Endometrium (tissue), 2 donors: ENCODE measurements around the gene ASB18.

ENCODE experiments used
- FAIRE-seq: peaks from 2 replicates; lab custom pipeline; 2012; peaks lifted over from hg19 to GRCh38; lab: Jason Lieb, UNC
- donor health status: control.
- donor health status: control.

ASB18 gene

DNA sequence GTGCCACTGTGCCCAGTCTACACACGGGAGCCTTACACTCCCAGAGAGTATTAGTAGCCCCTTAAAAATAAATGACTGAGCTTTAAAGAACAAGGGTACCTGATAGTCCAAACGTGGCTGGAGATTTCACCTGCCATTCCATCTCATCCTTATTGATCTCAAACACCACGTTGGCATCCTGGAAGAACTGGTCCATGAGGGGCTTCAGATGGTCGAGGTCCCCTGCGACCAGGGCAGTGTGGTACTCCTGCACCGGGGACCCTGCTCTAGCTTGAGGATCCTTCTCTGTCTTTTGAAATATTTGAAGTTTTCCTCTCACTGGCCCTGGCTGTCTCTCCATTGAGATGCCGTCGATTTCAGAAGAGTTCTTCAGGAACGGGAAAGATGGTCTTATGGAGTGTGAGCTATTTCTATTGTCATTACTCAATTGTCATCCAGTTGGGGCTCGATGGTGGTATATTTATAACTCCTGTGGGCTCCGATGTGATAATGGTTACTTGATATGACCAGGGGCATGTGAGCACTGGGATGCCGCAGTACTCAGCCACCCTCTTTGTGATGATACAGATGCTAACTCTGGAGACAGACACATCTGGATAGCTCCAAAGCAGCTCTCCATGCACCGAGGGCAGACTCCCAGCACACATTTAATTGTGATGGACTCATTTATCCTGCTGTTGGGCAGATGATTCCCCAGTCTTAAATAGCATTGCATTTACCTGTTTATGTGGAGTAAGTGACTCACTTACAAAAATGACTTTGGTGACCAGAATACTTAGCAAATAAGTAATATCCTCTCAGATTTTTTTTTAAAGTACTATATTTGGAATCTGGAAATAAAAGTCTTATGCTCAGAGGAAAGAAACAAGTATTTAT is 22.8 kb downstream of the ASB18 start:
- no peak for FAIRE-seq

DNA sequence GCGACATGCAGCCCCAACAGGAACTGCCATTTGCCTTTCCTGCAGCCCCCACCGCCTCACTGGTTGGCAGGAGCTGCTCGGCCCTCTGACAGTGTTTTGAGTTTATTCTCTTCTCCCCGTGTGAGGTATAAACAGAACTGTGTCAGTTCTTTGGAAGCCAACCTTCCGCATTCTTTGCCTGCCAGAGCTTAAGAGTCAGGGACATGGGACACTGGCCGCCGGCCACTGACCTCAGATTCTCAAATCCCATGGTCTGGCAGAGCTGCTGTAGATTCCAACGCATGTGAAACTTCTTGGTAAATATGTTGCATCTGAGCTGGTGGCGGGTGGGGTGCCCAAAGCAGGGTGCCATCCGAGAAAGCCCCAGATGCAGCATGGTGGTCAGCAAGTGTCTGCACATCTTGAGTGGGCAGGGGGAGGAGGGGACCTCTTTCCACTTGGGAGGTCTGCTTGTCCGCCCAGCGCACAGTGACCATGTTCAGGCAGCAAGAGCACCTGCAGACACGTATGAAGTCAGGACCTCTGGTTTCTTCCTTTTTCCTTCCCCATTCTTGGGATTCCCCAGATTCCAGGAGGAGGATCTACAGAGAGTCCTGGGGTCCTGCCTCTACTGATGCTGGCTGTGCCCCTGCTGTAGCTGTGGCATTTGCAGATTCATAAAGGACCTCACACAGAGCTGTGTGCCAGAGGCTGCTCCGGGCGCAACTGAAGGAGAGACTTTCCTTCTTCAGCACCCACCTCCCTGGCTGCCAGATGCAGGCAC is 23.8 kb downstream of the ASB18 start:
- FAIRE-seq: no peak

DNA sequence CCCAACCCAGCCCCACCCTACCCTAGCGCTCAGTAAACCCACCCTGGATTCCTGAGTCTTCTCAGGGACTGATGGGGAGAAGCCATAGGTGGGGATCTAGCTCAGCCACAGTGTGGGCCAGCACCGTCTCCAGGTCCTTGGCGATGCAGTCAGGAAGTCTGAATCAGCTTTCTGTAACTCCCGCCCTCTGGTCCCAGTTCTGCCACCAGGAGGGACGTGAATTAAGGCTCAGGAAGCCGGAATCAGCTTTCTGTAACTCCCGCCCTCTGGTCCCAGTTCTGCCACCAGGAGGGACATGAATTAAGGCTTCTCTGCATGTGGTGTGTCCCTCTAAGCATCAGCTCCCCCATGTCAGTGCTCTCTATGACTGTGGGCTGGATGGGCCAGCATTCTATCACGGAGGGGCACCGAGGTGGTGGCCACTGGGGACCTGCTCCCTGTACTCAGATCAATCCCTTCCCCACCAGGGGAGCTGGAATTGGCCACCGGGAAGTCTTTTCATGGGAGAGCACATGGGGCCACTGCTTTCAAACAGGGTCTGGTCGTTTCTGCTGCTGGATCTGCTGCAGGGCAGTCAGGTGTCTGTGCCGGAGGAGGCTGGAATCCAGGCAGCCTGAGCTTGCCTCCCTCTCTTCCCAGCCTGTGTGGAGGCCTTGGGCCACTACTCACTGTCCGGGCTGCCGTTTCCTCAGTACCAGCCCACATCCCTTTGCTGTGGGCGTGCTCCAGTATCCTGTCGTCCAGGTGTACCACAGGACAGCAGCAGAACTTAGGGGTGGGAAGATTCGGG is 24.7 kb downstream of the ASB18 start:
- no peak for FAIRE-seq

DNA sequence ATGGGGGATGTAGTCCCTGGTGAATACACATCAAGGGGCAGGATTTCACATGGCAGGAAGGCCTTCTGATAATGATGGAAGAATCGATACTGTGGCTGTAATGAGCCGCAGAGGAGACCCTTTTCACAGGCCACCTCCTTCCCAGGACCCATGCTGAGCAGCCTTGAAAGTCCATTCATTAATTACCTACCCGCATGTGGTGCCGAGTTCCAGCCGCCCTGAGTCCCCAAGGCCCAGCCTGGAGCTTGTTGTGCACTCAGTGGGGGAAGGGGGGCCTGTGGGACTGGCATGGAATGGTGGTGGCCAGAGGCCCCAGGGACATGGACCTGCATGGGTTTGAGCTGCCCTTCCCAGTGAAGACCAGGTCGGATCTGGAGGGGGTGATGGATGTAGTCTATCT is 25.5 kb downstream of the ASB18 start:
- no peak for FAIRE-seq

DNA sequence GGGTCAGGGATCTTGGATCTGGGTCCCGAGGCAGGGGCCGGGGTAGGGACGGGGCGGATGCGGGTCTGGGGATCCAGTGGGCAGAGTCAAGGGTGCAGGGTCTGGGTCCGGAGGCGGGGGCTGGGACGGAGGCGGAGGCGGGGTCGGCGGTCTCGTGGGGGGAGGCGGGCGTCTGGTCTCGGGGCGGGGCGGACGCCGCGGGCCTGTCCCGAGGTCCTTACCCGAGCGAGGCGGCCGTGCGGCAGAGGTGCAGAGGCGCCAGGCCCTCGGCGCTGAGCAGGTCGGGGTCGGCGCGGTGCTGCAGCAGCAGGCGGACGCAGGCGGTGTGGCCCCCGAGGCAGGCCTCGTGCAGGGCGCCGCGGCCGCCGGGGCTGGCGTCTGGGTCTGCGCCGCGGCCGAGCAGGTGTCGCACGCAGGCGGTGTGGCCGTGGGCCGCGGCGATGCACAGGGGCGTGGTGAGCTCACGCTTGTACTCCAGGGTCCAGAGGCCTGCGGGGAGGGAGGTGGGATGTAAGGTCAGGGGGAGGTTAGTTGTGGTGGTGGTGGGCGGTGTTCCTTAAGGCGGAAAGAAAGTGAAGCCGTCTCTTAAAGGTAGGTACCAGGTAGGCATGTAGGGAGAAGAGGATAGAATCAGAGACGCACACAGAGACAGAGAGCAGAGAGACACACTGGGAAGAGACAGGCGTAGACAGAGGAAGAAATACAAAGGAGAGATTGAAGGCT is 26.6 kb downstream of the ASB18 start:
- no peak for FAIRE-seq

DNA sequence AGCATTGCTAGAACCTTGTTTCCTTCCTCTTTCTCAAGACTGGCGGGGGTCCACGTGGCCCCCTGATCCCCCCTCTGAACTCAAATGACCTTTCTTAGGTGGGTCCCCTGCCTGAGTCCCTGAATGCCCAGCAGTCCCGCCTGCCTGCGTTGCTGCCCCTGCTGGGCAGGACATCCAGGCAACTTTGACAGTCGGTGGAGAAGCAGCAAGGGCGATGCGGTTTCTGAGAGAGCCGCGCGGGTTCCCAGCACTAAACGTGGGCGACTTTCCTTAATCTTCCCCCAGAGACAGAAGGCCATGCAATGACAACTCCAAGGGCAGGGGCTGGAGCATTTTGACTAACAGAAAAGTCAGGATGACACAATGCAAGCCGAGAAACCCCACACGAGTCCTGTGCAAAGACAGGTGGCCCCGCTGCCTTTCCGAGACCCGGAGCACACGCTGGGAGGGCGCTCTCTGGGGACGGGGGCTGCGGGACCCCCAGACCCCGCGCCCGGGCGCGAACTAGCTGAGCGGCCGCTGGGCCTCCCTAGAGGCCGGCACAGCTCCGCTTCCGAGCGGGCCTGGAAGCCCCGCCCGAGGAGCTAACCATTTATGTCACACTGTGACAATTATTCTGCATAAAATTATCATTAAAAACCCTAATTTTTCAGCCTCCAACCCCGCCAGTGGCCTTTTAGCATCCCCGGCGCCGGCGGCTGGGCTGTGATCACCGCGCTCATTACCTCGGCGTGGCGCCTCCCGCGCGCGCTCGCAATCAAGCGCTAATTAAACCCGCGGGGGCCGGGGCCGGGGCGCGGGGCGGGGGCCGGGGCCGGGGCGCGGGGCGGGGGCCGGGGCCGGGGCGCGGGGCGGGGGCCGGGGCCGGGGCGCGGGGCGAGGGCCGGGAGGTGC is 27.4 kb downstream of the ASB18 start:
- FAIRE-seq: no peak

DNA sequence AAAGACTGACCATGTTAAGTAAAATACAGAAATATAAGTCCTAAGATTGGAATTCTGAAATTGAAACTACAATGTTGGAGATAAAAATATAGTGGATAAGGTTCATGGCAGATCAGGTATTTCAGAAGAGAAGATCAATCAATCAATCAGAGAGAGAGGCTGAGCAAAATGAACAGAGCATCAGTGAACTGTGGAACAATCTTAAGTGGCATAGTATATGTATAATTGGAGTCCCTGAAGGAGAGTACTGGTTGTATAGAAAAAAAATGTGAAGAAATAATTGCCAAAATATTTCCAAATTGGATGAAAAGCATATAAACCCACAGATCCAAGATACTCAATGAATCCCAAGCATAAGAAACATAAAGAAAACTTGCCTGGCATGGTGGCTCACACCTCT is 35.0 kb downstream of the ASB18 start:
- no peak for FAIRE-seq

DNA sequence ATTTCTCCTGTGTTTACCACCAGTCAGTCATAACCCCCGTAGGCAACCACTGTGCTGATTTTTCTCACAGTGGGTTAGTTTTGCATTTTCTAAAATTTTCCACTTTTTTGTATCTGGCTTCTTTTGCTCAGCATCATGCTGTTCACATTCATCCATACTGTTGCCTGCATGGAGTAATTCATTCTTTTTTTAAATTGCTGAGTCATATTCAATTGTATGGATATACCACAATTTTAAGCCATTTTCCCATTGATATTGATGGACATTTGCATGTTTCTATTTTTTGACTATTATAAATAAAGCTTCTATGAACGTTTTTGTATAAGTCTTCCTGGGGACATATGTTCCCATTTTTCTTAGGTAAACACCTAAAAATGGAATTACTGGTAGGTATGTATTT is 40.5 kb downstream of the ASB18 start:
- FAIRE-seq: no peak

DNA sequence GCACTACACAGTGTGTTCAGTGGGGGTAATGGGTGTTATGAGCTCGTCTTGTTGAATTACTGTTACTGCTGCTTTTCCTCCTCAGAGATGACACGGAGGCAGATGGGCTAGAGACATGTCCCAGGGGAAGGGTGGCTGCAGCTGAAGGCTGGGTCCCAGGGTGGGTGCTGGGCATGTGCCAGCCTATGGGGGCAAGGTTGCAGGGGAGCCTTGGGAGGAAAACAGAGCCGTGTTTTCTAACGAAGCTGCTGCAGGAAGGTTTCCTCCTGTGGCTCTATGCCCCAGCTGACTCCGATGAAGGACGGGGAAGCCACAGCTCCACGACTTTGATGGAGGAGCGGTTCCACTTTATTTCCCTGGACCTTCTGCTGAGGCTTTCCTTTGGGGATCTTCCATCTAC is 42.4 kb downstream of the ASB18 start:
- FAIRE-seq: no peak

DNA sequence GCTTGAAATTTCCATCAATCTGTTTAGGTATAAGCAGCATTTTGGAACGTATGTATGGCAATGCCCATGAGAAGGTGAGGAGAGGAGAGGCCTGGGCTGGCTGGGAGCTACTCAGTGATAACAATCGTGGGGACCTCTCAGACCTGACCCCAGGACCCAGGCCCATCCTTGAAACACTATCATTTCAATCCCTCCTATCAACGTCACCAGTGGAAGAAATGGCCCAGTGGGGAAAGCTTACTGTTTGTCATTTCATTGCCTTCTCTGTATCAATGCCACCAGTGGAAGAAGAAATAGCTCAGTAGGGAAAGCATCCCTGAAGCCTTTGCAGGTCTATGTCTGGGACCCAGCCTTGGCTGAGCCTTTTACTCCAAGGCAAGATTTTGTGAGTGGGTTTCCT is 44.8 kb downstream of the ASB18 start:
- no peak for FAIRE-seq

DNA sequence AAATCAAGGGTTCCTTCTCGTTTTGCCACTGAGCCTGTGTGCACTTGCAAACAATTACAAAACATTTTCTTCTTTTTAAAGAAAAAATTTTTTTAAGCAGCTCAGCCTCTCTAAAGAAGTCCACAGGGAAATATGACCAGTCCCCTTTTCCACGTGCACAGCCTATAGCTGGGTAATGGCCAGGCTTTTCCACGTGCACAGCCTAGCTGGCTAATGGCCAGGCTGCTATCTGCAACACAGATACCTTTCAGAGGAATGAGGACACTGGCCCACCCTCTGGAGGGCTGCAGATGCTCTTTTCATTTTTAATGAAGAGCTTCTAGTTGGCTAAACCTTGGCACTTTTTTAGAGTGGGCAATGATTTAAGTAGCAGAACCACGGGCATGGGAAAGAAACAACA is 46.3 kb downstream of the ASB18 start:
- no peak for FAIRE-seq

DNA sequence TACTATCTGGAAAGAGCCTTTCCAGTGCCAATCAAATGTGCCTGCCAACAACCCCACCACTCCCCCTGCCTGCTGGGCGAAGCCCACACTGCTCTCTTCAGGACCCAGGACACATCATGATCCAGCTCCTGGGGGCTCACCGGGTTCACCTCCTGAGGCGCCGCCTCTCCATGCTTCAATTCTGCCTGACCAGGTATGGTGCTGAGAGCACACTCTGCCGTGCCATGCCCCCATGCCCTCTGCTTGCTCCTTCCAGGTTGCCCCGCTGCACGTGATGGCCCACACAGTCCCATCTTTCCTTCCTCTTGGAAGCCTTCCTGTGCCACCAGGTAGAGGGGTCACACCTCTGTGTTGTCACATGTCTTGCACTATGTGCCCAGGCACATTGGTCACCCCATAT is 47.5 kb downstream of the ASB18 start:
- FAIRE-seq: no peak

DNA sequence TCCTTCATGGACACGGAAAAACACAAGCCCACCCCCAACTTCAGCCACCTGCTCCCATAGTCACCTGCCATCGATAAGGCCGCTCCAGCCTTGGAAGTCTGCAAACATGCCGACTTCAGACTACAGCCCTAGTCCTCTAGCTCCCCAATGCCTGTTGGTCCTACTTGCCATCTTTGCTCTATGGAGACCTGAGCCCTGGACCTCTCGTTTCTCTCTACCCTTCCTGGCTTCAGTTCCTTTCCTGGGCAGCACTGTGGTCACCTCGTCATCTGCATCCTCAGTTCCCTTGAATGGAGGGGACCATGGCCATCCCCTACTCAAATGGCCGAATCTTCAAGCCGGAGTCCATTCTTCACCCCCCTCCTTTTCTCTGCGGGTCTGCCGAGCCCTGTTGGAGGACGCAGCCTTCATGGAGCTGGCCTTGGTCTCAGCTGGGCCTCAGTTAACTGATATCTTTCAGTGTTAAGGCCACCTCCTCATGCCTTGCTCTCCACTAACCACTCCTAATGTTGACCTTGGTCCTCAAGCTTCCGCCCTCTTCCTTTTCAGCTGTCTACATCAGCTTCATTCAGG is 48.4 kb downstream of the ASB18 start:
- FAIRE-seq: no peak

DNA sequence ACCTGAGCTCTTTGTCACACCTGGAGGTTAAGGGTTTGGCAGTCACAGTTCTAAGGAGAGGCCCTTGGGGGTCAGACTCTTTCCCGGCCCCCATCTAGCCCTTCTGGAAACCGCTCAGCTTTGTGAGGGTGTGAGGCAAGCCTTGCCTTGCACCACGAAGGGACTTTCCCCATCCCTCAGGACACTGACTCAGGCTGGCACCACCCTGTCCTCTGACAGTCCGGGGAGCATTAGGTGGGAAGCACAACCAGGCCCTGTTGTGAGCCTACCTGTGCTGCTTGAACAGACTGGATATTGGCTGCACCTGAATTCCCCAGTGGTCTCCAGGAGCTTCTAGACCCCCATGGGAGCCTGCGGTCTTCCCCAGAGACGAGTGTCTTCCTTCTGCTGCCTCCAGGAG is 49.0 kb downstream of the ASB18 start:
- no peak for FAIRE-seq

DNA sequence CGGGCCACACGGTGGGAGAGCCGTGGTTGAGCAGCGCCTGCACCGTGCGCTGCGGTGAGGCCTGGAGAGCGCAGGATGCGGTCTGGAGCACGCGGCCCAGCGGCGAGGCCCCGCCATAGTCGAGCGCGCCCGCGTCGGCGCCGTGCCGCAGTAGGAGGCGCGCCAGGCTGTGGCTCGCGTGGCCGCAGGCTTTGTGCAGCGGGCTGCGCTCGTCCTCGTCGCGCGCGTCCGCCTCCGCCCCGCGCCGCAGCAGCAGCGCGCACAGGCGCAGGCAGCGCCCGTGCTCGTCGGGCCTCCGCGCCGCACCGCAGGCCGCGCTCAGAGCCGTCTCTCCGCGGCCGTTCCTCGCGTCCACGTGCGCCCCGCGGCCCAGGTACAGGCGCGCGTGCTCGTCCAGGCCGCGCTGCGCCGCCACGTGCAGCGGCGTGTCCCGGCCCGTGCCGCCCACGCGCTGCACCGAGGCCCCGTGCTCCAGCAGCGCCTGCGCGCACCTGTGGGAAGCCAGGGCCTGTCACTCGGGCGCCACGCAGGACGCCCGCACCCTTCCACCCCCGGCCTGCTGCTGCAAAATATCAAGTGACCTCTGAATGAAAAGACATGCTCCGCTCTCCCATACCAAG is 49.7 kb downstream of the ASB18 start:
- no peak for FAIRE-seq

DNA sequence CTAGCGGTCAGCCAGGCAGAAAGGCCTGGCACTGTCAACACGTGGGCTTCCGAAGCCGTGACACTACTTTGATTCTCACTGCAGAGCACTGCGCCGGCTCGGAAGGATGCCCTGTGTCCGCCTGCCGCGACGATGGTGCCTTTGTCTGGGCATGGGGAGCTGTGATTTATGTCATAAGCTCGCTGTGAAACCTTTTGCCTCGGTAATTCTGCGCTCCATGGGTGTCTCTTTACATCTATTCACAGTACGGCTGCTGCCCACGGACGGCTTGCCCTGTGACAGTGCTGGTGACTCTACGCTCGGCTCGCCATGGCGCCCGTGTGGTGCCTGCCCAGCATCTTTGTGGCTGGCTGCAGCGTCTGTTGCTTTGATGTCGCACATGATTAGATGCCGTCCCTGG is 52.9 kb downstream of the ASB18 start:
- no peak for FAIRE-seq

DNA sequence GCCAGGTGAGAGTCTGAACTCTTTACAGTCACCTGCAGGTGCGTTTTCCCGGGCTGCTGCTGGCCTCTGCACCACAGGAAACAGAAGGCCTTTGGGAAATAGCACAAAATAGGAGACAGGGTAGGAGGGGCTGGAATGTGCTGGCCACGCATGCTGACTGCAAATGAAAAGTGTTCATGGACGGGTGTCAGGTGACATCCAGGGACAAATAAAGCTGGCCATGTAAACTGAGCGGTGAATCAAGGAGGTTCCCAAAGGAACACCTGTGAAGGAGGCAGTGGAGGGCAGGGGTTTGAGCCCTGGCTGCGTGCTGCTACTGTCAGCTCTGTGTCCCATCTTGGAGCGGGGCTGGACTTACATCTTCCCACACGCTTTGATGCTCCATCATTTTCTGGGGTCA is 53.7 kb downstream of the ASB18 start:
- no peak for FAIRE-seq

DNA sequence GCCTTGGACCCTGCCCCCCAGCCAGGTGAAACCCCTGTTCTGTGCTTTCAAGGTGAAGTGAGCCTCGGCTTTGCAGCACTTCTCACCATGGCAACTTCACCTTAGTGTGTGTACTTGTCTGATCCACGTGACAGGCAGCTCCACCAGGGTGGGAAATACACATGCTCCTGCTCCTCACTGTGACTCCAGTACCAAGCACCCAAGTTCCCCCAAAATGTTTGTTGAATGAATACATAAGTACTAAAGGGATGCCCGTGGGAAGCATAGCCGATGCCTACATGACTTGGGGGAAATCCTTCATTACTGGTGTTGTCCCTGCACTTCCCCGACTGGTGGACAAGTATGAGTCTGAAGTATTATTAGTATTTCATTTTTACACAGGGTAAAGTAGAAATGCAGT is 54.2 kb downstream of the ASB18 start:
- no peak for FAIRE-seq

DNA sequence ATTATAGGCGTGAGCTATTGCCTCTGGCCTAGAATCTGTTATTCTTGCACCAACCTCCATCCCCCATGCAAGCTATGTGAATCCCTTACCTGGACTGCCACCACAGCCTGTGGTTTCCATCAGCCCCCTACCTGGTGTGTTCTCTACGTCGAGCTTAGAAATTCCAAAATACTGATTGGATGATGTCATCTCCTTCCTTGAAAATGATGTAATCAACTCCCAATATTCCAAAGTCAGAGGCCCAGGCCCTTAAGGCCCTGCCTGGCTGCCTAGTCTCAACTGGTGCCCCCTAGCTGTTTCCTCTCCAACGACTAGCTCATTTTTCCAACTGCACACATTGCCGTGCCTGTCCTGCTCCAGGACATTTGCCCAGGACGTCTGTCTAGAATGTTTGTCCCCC is 54.7 kb downstream of the ASB18 start:
- FAIRE-seq: no peak
